ENCODE measurements around the gene CCDC134.
A peak's percentile ranks its signal among the peaks of the same experiment; 100 is the strongest.
"Not testable (repeated sequence)": the region's sequence is repeated elsewhere in the genome, so short reads cannot be mapped to it uniquely, and the experiment has no call there.

Gene CCDC134

DNA sequence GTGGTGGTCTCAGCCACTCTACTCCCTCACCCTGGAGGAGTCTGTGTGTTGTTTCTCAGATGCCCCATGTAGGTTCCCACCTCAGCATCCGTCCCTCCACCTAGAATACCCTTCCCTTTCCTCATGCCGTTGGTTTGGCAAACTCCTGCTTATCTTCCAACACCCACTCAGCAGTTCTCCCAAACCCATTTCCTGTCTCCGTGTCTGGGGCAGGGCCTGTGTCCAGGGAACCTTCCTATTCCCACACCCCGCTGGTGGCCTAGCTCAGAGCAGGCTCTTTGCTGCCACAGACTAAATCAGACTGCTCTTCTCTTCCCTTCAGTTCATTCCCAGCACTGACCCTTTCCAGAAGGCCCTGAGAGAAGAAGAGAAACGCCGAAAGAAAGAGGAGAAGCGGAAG lies 24.9 kb downstream of the CCDC134 start:
- no peak for DNase-seq

DNA sequence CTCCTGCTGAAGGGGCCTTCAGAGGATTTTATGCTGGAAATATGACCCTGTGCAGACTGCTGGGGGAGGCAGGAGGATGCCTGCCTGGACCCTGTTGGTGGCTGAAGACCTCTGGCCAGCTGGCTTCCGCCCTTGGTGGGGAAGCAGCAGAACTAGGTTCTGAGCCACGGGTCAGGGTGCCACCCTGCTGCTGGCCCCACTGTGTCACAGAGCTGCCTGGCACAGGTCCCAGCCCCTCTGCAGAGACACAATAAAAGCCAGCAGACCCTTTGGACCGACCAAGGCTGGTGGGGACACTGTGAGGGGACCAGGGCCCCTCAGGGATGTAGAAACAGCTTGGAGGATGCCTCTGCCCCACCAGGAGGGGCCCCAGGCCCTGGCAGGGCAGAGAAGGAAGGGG lies 25.5 kb downstream of the CCDC134 start:
- DNase-seq, result no peak

DNA sequence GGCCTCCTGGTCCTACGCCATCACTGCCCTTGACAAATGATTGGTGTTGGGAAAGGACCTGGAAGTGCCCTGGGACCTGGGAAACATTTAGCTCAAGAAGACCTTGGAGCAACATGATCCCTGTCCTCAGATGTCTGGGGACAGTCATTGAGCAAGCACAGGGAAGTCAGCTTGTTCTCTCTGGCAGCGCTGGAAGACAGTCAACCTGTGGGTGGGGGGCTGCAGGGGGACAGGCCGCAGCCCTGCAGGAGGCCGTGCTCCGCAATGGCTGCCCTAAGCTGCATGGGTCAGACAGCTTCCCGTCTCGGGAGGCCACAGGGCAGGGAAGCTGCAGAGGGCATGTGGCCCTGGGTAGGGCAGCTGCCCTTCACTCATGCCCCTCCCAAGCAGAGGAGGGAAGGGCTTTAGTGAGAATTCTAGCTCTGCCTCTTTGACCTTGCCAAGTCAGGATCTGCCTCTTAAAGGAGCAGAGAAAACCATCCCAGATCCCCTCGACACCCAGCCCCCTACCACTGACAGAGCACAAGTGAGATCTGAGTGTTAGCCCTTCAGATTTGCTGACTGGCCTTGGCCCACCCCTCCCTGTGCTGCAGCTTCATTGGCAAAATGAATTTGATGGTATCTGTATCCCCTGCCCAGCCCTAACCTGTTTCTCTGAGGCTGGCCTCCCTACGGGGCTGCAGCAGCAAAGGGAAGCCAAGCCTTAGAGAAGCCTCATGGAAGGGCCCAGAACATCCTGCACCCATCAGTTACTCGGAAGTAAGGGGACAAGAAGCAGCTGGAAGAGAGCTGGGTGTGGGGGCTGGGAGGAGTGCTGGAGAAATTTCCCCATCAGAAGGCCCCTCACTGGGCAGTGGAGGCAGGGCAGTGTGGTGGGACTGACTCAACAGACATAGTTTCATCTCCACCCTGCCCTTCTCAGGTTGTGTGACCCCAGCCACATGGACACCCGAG lies 26.2 kb downstream of the CCDC134 start:
- DNase-seq, result no peak

DNA sequence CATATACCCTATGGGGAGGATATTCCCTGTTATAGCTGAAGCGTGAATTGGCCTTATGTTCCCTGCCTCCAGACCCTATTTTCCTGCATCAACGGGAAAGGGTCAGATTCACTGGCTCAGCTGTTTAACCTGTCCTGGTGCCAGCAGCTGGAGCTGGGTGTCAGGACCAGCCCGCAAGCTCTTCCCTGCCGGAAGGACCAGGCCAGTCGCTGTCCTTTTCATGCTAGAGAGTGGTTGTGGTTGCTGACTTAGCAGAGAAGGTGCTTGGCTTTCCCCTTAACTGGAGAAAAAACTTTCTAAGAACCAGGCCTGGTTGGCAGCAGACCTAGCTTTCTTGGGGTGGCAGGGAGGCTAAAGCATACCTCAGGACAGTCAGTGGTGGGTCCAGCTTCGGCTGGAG lies 27.2 kb downstream of the CCDC134 start:
- no peak for DNase-seq

DNA sequence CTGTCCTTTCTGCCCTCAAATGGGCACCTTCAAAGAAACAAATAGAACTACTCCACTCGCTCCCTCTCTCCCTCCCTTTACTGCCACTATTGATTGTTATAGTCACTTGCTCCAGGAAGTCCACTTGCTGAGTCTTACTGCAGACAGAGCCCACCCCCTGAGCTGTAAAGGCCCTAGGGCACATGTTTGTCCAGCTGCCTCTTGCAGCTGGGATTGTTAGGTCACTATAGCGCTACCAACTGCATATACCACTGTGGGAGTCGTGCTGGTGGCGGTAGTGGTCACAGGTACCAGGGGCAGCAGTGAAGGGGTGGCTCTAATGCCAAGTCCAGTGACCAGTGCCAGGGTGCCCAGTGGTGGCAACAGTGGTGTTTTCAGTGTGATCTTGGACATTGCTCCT lies 28.0 kb downstream of the CCDC134 start:
- no peak for DNase-seq

DNA sequence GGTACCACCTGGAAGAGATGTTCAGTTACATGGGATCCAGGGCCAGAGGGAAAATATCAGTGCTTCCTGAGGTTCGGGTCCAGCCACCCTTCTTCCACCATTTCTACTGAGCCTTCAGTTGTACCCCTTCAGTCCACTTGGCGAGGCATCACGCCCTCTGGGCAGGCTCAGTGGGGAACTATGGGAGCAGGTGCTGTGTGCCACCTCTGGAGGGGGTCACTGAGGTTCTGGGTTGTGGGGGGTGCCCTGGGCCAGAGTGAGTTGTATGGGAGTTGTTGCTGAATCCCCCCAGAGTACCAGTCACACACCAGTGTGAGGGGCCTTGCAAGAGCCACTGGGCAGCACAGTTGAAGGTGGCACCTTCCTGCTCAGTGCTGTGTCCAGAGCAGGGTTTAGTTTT lies 29.7 kb downstream of the CCDC134 start:
- no peak for DNase-seq

DNA sequence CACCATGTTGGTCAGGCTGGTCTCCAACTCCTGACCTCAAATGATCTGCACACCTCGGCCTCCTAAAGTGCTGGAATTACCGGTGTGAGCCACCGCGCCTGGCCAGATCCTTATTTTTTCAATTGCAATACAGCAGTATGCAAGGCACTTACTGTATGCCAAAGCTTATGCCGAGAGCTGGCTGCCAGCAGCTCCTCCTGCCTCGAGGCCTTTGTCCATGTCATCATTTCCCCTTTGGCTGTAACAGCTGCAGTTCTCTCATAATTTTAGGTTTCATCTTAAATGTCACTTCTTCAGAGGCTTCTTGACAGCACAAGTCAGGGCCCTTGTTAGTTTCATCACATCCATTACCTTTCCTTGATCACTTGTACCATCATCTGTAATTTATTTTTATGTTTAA lies 30.9 kb downstream of the CCDC134 start:
- DNase-seq, result no peak

DNA sequence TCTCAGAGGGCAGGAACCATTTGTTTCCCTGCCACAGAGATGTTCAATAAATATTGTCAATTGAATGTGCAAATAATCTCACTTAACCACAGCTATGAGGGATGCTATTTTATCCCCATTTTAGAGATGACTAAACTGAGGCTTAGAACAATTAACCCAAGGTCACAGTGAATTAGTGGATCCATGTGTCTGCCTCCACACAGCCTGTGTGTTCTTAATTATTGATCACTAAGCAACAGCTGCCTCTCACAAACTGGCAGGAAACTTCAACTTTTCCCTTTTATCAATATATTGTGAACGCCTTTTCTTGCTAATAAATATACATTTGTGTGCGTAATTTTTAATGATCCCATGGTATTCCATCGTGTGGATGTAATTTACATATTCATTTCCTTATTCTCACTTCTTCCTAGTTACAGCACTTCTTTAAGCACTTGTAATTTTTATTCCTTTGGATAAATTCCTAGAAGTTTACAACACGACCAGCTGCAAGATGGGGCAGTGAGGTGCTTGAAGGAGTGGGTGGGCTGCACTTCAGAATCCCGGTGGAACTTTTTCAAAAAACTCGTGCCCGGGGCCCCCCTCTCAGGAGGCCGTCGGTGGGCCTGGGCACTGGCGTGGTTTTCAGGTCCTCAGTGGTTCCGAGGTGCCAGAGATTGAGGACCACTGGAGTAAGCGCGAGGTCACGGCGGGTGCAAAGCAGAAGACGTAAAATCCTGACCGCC lies 31.5 kb downstream of the CCDC134 start:
- no peak for DNase-seq

DNA sequence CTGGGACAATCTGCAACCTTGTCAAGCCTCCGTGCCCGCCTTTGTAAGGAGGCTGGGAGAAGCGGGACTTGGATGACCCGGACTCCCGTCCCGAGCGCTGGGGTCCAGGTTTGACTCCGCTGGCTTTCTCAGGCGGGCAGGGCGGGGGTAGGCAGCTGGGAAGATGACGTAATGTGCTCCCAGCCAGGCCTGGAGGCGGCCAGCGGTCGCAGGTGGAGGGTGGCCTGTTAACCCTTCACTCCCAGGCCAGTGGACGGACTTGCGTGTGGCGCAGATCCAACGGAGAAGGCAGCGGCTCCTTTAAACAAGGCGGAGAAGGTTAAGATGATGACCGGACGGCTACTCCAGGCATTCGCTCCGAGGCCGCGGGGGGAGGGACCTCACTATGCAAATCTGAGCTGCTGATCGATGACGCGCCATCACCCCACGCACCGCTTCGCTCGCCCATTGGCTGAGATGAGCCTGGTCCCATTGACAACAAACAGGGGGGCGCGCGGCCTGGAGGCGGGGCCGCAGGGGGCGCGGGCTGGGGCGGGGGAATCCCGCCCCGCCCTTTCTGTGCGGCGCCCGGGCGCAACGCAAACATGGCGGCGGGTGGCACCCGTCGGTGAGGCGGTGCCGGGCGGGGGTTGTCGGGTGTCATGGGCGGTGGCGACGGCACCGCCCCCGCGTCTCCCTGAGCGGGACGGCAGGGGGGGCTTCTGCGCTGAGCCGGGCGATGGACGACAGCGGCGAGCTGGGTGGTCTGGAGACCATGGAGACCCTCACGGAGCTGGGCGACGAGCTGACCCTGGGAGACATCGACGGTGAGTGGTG lies 32.3 kb downstream of the CCDC134 start, which contains the start of gene SREBF2:
Gene SREBF2 (plus strand): TSS at position 553 of the 816 bp plus-strand sequence. CDS start 166 bp downstream, at position 719.
- DNase-seq, result peak; percentile 90

DNA sequence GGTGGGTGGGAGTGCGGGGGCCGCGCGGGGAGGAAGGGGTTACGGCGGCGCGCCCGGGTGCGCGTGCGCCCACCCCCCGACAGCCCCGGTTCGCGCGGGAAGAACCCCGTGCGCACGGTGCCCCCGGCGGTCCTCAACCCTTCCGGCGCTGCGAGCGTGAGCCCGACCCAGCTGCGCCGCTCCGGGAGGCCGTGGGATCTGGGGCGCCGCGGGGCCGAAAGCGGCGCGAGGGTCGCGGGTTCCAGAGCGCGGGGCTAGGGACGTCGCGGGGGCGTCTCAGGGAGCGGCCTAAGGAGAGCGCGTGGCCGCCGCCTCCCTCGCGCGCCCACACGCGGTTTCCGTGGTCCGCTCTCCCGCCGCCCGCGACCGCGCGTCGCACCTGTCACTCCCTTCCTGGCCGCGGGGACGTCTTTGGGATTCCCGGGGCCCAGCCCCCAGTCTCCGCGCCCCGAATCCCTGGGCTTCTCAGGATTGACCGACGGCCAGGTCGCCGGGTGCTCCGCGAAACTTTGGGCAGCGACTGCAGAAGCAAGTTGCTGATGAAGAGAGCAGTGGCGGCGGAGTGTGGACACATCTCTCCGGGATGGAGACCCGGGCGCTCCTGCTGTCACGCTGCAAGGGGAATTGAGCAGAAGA lies 33.0 kb downstream of the CCDC134 start:
- no peak for DNase-seq

DNA sequence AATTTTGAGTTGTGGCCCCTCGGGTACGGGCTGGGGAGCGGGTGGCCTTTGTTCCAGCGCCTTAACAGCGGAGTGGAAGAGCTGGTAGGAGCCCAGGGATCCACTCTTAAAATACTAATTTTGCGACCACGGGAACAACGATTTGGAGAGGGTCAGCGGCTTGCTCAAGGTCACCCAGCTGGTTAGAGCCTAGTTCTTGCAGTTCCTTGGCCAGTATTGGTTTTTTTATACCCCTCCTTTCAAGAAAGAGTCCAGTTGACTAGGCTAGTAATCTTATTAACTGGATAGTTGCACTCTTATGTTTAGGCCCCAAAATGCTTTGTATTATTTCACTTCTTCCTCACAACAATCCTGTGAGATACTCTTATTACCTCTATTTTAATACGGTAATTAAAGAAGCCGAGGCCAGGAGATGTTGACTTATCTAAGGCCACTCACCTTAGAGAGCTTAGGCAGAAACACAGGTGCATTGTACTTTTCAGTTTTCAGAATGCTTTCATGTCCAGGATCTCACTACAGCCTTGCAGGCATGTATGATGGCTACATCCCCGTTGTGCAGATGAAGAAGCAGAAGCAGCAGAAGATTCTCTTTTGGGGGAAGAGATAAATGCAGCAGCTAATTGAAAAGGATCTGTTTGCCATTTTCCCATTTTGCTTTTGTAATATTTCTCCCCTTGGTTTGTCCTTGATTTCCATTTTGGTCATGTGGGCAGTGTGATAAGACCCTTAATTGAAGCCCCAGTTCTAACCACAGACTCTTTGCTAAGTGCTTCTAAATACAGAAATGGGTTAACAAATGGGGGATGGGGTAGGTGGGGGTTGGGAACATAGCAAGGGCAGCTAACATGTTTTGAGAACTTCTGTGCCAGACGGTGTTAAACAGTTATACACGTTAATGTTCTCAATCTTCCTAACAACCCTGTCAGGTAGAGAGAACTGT lies 33.8 kb downstream of the CCDC134 start:
- DNase-seq, result no peak

DNA sequence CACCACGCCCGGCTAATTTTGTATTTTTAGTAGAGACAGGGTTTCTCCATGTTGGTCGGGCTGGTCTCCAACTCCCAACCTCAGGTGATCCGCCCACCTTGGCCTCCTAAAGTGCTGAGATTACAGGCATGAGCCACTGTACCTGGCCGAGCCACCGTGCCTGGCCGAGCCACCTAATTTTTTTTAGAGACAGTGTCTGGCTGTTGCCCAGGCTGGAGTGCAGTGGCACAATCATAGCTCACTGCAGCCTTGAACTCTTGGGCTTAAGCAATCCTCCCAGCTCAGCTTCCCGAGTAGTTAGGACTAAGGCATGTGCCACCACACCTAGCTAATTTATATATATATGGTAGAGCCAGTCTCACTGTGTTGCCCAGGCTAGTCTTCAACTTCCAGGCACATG lies 35.0 kb downstream of the CCDC134 start:
- DNase-seq, result not testable (repeated sequence)

DNA sequence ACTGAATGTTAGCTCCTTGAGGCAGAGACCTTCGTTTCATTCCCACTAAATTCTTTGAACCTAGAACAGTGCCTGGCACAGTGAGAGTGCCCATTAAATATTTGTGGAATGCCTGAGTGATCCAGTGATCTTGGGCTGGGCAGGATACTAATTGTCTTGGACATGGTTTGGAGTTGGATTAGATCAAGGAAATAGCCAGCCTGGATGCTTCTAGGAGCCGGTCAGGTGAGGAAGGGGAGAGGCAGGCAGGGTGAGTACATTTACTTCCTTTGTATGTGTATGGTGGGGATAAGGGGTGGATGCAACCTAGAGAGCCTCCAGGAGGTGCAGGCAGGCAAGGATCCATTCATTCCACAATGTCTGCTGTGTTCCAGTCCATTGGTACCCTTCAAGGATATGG lies 36.1 kb downstream of the CCDC134 start:
- DNase-seq, result no peak

DNA sequence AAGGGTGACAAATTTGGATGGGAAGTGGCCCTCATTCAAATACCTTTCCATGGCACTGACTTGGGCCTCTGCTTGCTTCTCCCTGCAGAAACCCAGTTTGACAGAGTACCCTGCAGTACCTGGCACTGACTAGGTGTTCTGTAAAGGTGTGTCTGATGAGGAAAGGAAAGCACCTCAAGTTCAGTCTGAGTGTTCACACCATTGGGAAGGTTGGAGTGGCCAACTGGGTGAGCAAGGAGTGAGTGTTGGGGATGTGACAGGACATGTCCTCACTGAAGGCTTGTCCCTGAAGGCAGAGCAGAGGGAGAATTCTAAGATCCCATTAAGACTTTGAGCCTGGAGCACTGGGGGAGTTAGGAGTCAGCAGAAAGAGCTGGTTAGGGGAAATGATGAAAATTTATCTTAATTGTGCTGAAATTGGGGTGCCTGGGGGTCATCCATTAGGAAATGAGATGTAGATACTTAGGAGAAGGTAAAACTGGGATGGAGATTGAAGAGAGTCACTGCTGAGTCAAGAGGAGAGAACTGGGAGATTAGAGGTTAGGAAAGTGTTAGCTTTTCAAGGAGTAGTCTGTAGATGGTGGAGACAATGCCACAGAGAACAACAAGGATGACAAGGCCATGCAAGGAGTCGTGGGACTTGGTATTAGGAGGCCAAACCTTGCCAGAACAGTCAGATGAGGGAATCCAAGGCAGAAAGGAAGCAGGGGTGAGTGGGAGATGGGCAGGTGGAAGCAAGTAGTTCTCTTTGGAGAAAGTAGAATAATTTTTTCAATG lies 38.6 kb downstream of the CCDC134 start:
- DNase-seq, result no peak

DNA sequence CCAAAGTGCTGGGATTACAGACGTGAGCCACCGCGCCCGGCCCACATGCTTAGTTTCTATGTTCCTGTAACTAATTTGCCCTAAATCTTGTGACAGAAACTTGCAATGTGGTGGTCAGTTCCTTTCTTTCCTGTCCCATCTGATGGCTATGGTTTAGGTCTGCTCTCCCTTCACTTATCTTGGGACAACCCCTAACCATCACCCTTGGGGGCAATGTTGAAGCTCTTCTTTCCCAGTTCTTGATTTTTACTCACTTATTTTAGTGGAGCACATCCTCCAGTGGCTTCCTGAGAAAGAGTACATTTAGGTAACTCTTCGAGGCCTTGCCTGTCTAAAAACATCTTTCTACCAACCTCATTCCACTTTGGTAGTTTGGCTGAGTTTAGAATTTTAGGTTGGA lies 39.7 kb downstream of the CCDC134 start:
- DNase-seq, result no peak

DNA sequence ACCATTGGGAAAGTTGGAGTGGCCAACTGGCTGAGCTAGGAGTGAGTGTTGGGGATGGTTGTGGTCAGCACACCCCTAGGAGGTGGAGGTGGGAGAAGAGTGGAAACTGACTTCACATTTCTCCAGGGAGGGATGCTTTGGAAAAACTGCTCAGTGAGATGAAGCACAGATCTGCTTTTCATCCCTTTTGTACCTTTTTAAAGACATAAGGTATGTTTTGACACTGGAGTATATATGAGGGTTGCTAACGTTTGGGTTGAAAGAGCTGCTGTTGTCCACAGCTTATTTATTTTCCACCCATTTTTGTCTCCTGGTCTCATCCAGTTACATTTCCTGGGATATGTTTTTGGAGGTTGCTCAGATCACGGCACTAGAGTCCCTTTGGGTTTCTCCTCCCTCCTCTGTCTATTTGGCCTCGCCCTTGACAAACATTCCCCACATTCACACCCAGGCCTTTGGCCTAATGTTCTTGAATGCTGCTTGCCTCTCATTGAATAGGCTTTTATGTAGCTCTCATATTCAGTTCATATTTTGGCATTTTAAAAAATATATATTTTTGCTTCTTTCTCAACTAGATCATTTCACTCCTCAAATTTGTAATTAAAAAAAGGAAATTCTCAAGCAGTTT lies 40.7 kb downstream of the CCDC134 start:
- DNase-seq, result no peak

DNA sequence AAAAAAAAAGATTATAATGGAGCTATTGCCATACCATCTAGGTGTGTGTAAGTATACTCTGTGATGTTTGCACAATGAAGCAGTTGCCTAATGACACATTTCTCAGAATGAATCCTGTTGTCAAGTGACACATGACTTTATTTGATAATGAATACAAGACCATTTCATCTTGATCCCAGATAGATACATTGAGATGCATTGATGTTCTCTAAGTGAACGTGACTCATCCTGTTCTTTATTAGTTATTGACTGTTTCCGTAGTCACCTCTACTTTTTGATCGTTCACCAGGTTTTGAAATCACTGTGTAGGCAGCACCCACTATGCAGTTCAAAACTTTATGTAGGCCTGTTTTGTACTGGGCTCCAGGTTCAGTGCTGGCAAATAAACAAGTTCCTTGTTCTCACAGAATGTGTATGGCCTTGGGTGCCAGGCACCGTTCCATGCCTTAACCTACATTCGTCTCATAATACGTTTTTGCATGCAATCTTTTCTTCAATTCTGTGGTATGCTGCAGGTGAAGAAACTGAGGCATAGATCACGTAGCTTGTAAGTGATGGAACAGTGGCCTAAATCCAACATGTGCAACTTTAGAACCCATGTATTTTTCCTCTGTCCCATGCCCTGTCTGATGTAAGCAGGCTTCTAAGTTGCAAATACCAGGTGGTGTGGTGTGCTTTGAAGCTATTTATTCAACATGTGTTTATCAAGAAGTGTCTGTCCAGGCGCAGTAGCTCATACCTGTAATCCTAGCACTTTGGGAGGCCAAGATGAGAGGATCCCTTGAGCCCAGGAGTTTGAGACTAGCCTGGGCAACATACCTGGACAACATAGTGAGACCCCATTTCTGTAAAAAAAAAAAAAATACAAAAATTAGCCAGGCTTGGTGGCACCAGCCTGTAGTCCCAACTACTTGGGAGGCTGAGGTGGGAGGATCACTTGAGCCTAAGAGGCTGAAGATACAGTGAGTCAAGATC lies 42.8 kb downstream of the CCDC134 start:
- DNase-seq, result no peak

DNA sequence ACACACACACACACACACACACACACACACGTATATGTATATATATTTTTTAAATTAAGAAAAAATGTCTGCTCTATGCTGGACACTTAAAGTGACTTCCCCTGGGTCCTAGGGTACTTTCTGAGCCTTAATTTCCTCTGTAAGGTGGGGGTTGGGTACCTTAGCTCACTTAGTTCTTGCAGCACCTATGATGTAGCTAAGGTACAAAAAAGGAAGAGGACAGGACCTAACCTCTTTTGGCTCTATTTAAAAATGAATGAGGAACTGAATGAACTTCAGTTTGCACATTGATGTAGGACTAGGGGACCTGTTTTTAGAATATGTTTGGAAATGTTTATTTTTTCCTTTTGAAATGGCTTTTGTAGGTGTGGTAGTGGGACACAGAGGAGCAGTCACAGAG lies 43.6 kb downstream of the CCDC134 start:
- DNase-seq, result no peak

DNA sequence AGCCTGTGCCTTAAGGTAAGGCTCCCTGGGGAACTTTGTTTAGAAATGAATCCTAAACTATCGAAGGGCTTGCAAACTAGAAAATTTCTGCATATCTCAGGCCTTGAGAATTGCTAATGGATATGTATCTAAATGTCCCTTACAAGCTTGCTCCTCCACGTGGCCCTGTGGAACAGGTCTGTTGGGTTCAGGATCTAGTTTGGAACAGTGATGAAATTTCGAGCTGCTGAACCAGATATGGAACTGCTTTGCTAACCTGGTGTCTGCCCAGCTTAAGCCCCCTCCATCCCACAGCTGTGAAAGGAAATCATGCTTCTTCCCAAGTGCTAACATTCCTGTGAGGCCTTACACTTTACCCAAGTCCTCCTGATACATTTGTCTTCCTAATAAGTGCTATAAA lies 44.0 kb downstream of the CCDC134 start:
- no peak for DNase-seq

All from GOT3 (cell line).